Ovary (tissue), 9 donors: ENCODE results near the gene GNB5. TPM values are rescaled to one million over a fixed set of nuclear protein-coding genes. Genes with fewer than 3 reads are reported as not detected.
"Not testable (repeated sequence)": the region's sequence is repeated elsewhere in the genome, so short reads cannot be mapped to it uniquely, and the experiment has no call there.

Experiments
- DNase-seq, 5 donors: peaks; one replicate each; pipeline ENCODE4 v3.0.0-alpha.2; 2019 to 2020
- H3K27ac ChIP-seq, 2 donors: fragments of 200-600 bp; one replicate each; pipeline versions ENCODE4 v1.5.1 to v1.8.0; 2019 to 2022
- H3K27me3 ChIP-seq: fragments of 200-600 bp; one replicate; pipeline ENCODE4 v1.8.0; 2022
- H3K36me3 ChIP-seq: fragments of 200-600 bp; sonication (generic); one replicate; pipeline ENCODE4 v1.5.1; 2019
- H3K4me1 ChIP-seq: one replicate; pipeline ENCODE4 v1.8.1; 2013; ENCODE audit warnings: mild to moderate bottlenecking, moderate library complexity; ENCODE audit not compliant: insufficient read depth
- H3K4me3 ChIP-seq: fragments of 200-600 bp; sonication (generic); one replicate; pipeline ENCODE4 v1.5.1; 2017
- H3K9me3 ChIP-seq, 2 donors: fragments of 200-600 bp in 1 of 2; sonication (generic) in 1 of 2; one replicate each; pipeline versions ENCODE4 v1.5.1 to v1.8.1; 2013 to 2019; ENCODE audit warnings: mild to moderate bottlenecking in 1 of 2, moderate library complexity in 1 of 2
- CTCF ChIP-seq, 3 donors: fragments of 450-650 bp in 2 of 3; fragments of 200-600 bp in 1 of 3; IDR thresholded peaks; one replicate each; pipeline versions ENCODE4 v1.5.1 to v1.8.0; 2016 to 2022; ENCODE audit warnings: antibody characterized with exemption in 3 of 3, mild to moderate bottlenecking in 1 of 3
- EP300 ChIP-seq: sonication (generic); formaldehyde crosslinking; IDR thresholded peaks from one replicate; pipeline ENCODE4 v1.6.1; 2017; ENCODE audit warnings: antibody characterized with exemption
- POLR2A ChIP-seq: fragments of 450-650 bp; IDR thresholded peaks from one replicate; pipeline ENCODE4 v1.6.1; 2017; ENCODE audit warnings: antibody characterized with exemption, mild to moderate bottlenecking, moderate library complexity
- WGBS, 3 donors: extraction: QIAGEN DNeasy Blood & Tissue Kit in 1 of 3; methylation state at CpG; one replicate each; pipeline versions ENCODE4 v1.1.5 to v1.1.7; 2013 to 2017; 5-methylcytosine and 5-hydroxymethylcytosine counted together
- intact Hi-C, 4 donors: fragments of 100-400 bp; cut with DNase I; formaldehyde crosslinking; loops; one replicate each; pipeline versions ENCODE4 v1.11.0 to v1.15.1; 2022 to 2023
- polyA plus RNA-seq, 2 donors: library from polyadenylated mRNA; stranded (reverse); fragments of 200-250 nt in 1 of 2; fragments of 350-450 nt in 1 of 2; fragmentation: Illumina TruSeq in 1 of 2; extraction: RNeasy Lipid Tissue Mini Kit (QIAGEN cat#74804) in 1 of 2; gene quantifications; one replicate each; pipeline ENCODE4 v1.2.3, GENCODE V29; 2013 to 2014
- total RNA-seq, 7 donors: library from RNA; depleted of rRNA in 2 of 7; stranded (reverse); fragments of >200 nt in 2 of 7; fragmentation: NEBNext Ultra II Directional in 3 of 7; extraction: Animal tissue kit (Norgen Biotek cat#: 25700) in 3 of 7; gene quantifications; one replicate each; pipeline versions ENCODE4 v1.1.0 to v1.2.4, GENCODE V29; 2016 to 2023
- donor health status: DM: no; HTN: no; CAD: no; lungs with moderate emphysema.
- donor health status: DM: no; HTN: no; CAD: no.
- donor health status: Bipolar disorder and iron deficiency.
- donor health status: DM: yes; HTN: yes; CAD: no.
- donor health status: DM: no; HTN: no; CAD: no.
- donor health status: DM: yes; HTN: yes; CAD: no.

Gene GNB5
- total and polyA plus RNA-seq, 9 donors = 49.2 to 101 (median 64.8) TPM

- Histone ChIP-seq H3K27me3 (no peaks in the 10 kb centered on the region), H3K36me3 (no peaks in the 10 kb centered on the region), H3K4me3 (no peak overlapping the region), H3K27ac (no peak overlapping the region), H3K4me1 (no peaks in the 10 kb centered on the region), H3K9me3 (peaks cover 0 to 5% of the 10 kb centered on the region in 2 donors)
- TF ChIP-seq EP300 (no peak), CTCF (IDR thresholded peaks at IDR 0.05) (no peak), POLR2A (no peak)
- DNase-seq = no peak
- intact Hi-C loops = no loop called here
Observed at GRCh38 chr15:52085299-52085698, 105.9 kb downstream of the GNB5 start.

GRCh38 chr15:52083603-52084002, 107.6 kb downstream of the GNB5 start:
- Histone ChIP-seq H3K27ac (no peak overlapping the region), H3K4me3 (no peak overlapping the region), H3K4me1 (no peaks in the 10 kb centered on the region), H3K27me3 (no peaks in the 10 kb centered on the region), H3K36me3 (no peaks in the 10 kb centered on the region), H3K9me3 (peaks cover 0 to 5% of the 10 kb centered on the region in 2 donors)
- intact Hi-C loops = no loop called here
- DNase-seq = no peak
- WGBS, 3 donors = 64 to 65% (median 64%) methylated on average over 4 of the region's 4 CpGs
- TF ChIP-seq CTCF (IDR thresholded peaks at IDR 0.05) (no peak), EP300 (no peak), POLR2A (no peak)

- WGBS, 3 donors = 100% methylated on average over 1 of the region's 1 CpG
- H3K27ac ChIP-seq, H3K27me3 ChIP-seq, H3K4me3 ChIP-seq, intact Hi-C loops, DNase-seq, H3K4me1 ChIP-seq, H3K9me3 ChIP-seq, H3K36me3 ChIP-seq: not testable (repeated sequence)
Observed at GRCh38 chr15:52083037-52083359, 108.2 kb downstream of the GNB5 start.

GRCh38 chr15:52082197-52083036, 108.8 kb downstream of the GNB5 start:
- Histone ChIP-seq H3K27me3 (no peaks in the 10 kb centered on the region), H3K27ac (no peak overlapping the region), H3K9me3 (peaks cover 0 to 5% of the 10 kb centered on the region in 2 donors), H3K4me3 (no peak overlapping the region), H3K36me3 (no peaks in the 10 kb centered on the region), H3K4me1 (no peaks in the 10 kb centered on the region)
- 71 to 79% (median 72%) methylated on average over 5 of the region's 5 CpGs for WGBS, 3 donors
- intact Hi-C loops = no loop called here
- no peak for DNase-seq
- TF ChIP-seq CTCF (IDR thresholded peaks at IDR 0.05) (no peak), POLR2A (no peak), EP300 (no peak)

- DNase-seq = no peak
- Histone ChIP-seq H3K4me1 (no peaks in the 10 kb centered on the region), H3K4me3 (no peak overlapping the region), H3K36me3 (no peaks in the 10 kb centered on the region), H3K27ac (no peak overlapping the region), H3K9me3 (no peaks in the 10 kb centered on the region), H3K27me3 (no peaks in the 10 kb centered on the region)
- intact Hi-C loops = no loop called here
- TF ChIP-seq CTCF (IDR thresholded peaks at IDR 0.05) (no peak), EP300 (no peak), POLR2A (no peak)
- WGBS, 3 donors = 92 to 95% (median 94%) methylated on average over 9 of the region's 9 CpGs
Observed at GRCh38 chr15:52080706-52081392, 110.3 kb downstream of the GNB5 start.
